ENCODE results near the gene ACYP1.
"Not testable (repeated sequence)": the region's sequence is repeated elsewhere in the genome, so short reads cannot be mapped to it uniquely, and the experiment has no call there.

Gene ACYP1

DNA sequence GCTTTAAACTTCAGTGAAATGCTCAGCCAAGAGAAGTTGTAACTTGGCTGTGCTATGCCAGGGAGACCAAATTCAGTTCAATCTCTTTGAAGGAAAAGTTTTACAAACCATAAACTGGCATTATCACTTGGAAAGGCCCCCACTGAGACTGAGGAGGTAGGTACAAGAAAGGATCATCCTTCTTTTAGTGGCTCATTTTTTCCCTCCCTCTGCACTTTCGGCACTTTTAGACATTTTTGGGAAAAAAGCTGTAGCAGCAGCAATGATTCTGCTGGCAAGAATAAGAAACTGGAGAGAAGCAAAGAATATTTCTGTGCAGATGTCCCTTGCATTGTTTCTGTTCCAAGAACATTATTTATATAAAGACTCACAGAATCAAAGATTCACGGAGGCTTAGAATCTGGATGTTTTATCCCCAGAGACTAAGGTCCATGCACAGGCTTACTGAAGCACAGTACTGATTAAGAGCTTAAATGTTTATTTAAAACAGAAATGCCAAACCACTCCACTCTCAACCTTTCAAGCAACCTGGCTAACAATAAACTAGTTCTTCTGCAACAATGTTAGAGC lies 17.9 kb upstream of the ACYP1 start:
- Mint-ChIP-seq H3K4me3 (no peak overlapping the region), H3K27me3 (no peaks in the 10 kb centered on the region), H3K27ac (no peak overlapping the region), H3K4me1 (peaks cover 6% of the 10 kb centered on the region), H3K9me3 (no peaks in the 10 kb centered on the region)
- ATAC-seq (no peak), DNase-seq (no peak)

- Mint-ChIP-seq H3K27me3 (no peaks in the 10 kb centered on the region), H3K4me1 (peaks cover 6% of the 10 kb centered on the region), H3K9me3 (no peaks in the 10 kb centered on the region), H3K4me3 (no peak overlapping the region), H3K27ac (no peak overlapping the region)
- DNase-seq (no peak), ATAC-seq (no peak)
These were observed 15.7 kb upstream of the ACYP1 start for GRCh38 chr14:75079521-75079920.

DNA sequence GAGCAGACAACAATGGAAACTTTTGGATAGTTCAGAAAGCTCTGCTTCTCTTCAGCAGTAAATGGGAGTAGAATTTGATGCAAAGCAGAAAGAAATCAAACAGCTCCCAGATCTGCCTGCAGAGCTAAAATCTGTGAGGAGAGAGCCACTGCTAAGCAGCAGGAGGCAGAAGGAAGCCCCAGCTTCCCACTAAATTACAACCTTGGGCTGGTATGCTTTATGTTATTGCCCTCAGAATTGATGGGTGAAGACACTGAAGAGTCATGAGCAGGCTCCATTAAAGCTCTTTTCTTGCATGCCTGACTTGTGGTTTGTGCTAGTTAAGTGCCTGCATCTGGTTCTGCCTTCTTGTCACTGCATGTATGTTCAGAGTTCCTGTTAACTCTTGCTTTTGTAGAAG lies 14.0 kb upstream of the ACYP1 start:
- no peaks in the 10 kb centered on the region for H3K27me3 Mint-ChIP-seq
- H3K4me3 Mint-ChIP-seq, result no peak overlapping the region
- no peaks in the 10 kb centered on the region for H3K4me1 Mint-ChIP-seq
- no peaks in the 10 kb centered on the region for H3K9me3 Mint-ChIP-seq
- ATAC-seq, result no peak
- H3K27ac Mint-ChIP-seq, result no peak overlapping the region
- DNase-seq, result no peak

- peaks cover 6% of the 10 kb centered on the region for H3K4me1 Mint-ChIP-seq
- no peaks in the 10 kb centered on the region for H3K27me3 Mint-ChIP-seq
- no peak overlapping the region for H3K4me3 Mint-ChIP-seq
- no peak for ATAC-seq
- no peak overlapping the region for H3K27ac Mint-ChIP-seq
- no peaks in the 10 kb centered on the region for H3K9me3 Mint-ChIP-seq
- DNase-seq, result no peak
These were observed 6.6 kb upstream of the ACYP1 start for GRCh38 chr14:75070383-75070782.

- peak overlapping the region; percentile 79 to 81 for H3K27ac Mint-ChIP-seq
- DNase-seq, result no peak
- no peaks in the 10 kb centered on the region for H3K27me3 Mint-ChIP-seq
- peaks cover 6% of the 10 kb centered on the region for H3K4me1 Mint-ChIP-seq
- H3K4me3 Mint-ChIP-seq, result no peak overlapping the region
- ATAC-seq, result no peak
- H3K9me3 Mint-ChIP-seq, result no peaks in the 10 kb centered on the region
These were observed 6.0 kb upstream of the ACYP1 start for GRCh38 chr14:75069811-75070145.

- peak; percentile 95 for ATAC-seq
- no peaks in the 10 kb centered on the region for H3K27me3 Mint-ChIP-seq
- DNase-seq, result peak; percentile 66
- peaks cover 8% of the 10 kb centered on the region for H3K4me1 Mint-ChIP-seq
- H3K4me3 Mint-ChIP-seq, result no peak within 1 kb of the TSS
- H3K9me3 Mint-ChIP-seq, result no peaks in the 10 kb centered on the region
- H3K27ac Mint-ChIP-seq, result peak within 1 kb of the TSS; percentile 81
These were observed 5.4 kb upstream of the ACYP1 start, which contains the start of gene ZC2HC1C for GRCh38 chr14:75069121-75069810. Gene ZC2HC1C, plus strand, starts transcription at chr14:75069641. Its CDS starts 933 bp downstream, at chr14:75070574.

DNA sequence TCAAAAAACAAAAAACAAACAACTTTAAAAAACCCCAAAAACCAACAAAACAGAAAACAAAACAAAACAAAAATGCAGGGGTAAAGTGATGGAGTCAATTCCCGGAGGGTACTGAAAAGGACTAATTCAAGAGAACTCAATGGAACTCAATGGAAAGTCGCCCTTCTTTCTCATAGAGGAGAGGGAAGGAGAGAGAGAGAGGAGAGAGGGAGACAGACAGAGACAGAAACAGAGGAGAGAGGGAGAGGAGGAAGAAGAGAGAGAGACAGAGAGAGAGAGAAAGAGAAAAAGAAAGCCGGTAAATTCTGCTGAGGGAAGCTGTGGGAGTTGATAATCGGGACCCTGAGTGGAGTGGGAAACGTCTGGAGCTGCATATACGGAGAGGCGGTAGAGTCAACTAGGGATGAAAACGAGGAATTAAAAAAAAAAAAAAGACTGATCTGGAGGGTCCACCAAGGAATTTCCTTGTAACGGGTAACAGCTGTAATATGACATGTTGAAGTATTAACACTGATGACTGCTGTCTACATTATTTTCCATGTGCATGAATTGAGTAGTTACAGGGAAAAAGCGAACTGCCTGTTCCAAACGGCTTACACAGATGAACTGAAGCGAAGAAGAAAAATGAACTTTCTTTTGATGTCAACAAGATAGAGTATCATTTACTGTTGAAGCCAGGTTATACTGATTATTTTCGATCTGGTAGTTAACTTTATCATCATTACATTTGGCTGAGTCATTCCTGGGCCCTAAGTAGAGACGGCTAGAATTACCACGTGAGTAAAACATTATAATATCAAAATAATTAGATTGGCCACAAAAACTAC lies 4.7 kb upstream of the ACYP1 start:
- no peak overlapping the region for H3K4me3 Mint-ChIP-seq
- peak overlapping the region in 1 of 2 donors; percentile 81 for H3K27ac Mint-ChIP-seq
- ATAC-seq, result no peak
- no peaks in the 10 kb centered on the region for H3K27me3 Mint-ChIP-seq
- H3K9me3 Mint-ChIP-seq, result no peaks in the 10 kb centered on the region
- DNase-seq, result no peak
- peaks cover 12% of the 10 kb centered on the region for H3K4me1 Mint-ChIP-seq

- H3K27ac Mint-ChIP-seq, DNase-seq, H3K27me3 Mint-ChIP-seq, ATAC-seq, H3K9me3 Mint-ChIP-seq, H3K4me3 Mint-ChIP-seq: not testable (repeated sequence)
- H3K4me1 Mint-ChIP-seq, result peaks cover 19% of the 10 kb centered on the region
These were observed 3.9 kb upstream of the ACYP1 start for GRCh38 chr14:75067765-75068164.

DNA sequence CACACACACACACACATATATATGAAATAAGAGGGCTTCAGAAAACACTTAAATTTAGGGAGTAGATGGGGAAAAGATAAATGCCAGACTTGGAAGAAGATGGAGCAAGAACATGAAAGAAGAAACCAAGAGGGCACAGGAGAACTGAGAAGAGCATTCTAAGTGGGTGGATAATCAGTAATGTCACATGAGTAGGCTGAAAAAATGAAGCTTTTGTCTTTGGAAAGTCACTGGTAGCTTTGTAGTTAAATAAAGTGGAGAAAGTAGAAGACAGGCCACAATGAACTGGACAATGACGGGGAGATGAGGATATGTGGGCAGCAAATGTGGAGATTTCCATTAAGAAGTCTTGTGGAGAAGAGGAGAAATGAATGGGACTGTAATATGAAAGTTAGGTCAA lies 3.4 kb upstream of the ACYP1 start:
- ATAC-seq, result no peak
- Mint-ChIP-seq H3K27me3 (no peaks in the 10 kb centered on the region), H3K4me1 (peaks cover 22% of the 10 kb centered on the region)

GRCh38 chr14:75066691-75067090 lies 2.9 kb upstream of the ACYP1 start:
- Mint-ChIP-seq H3K9me3 (no peaks in the 10 kb centered on the region), H3K27ac (no peak overlapping the region), H3K27me3 (no peaks in the 10 kb centered on the region), H3K4me1 (peaks cover 22% of the 10 kb centered on the region), H3K4me3 (no peak overlapping the region)
- no peak for ATAC-seq
- no peak for DNase-seq

More for the DNA sequence above, 3.4 kb upstream of the ACYP1 start:
- Mint-ChIP-seq H3K27ac (no peak overlapping the region), H3K9me3 (no peaks in the 10 kb centered on the region), H3K4me3 (no peak overlapping the region)
- DNase-seq, result no peak

GRCh38 chr14:75064205-75064567 lies 362 bp upstream of the ACYP1 start:
- Mint-ChIP-seq H3K4me3 (peak overlapping the region; percentile 96 to 99), H3K27ac (peak overlapping the region in 1 of 2 donors; percentile 98), H3K4me1 (peaks cover 29% of the 10 kb centered on the region), H3K27me3 (no peaks in the 10 kb centered on the region), H3K9me3 (no peaks in the 10 kb centered on the region)
- peak; percentile 44 for ATAC-seq
- DNase-seq, result no peak

DNA sequence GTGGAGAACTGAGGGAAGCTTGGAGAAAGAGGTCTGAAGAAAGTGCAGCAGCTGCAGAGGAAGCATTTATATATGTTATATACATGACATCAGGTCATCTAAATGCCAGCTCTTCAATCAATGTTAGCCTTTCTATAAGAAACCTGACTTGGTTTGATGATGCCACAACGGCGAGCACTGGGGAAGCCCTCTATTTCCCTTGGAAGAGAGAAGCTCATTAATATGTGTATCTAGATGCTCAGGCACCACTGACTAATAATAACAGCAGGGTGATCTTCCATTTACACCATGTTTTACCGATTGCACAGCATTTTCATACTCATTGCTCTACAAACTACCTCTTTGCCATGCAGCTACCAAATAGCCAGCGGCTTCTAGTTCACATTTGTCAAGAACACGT lies 811 bp downstream of the ACYP1 start:
- Mint-ChIP-seq H3K27ac (peak overlapping the region; percentile 95 to 98), H3K4me3 (peak overlapping the region; percentile 96 to 99), H3K4me1 (peaks cover 29% of the 10 kb centered on the region), H3K9me3 (no peaks in the 10 kb centered on the region), H3K27me3 (no peaks in the 10 kb centered on the region)
- ATAC-seq (peak; percentile 29), DNase-seq (no peak)

DNA sequence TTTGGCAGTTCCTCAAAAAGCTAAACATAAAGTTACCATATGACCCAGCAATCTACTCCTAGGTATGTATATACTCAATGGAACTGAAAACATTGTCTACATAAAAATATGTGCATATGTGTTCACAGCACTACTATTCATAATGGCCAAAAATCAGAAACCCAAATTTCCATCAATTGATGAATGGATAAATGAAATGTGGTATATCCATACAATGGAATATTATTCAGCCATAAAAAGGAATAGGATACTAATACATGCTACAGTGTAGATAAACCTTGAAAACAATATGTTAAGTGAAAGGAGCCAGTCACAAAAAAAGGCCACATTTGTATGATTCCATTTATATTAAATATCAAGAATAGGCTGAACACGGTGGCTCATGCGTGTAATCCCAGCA lies 3.4 kb downstream of the ACYP1 start:
- no peaks in the 10 kb centered on the region for H3K9me3 Mint-ChIP-seq
- no peaks in the 10 kb centered on the region for H3K27me3 Mint-ChIP-seq
- ATAC-seq (no peak), DNase-seq (no peak)
- peaks cover 39% of the 10 kb centered on the region for H3K4me1 Mint-ChIP-seq
- no peak overlapping the region for H3K4me3 Mint-ChIP-seq
- H3K27ac Mint-ChIP-seq, result no peak overlapping the region

GRCh38 chr14:75059642-75060041 lies 4.2 kb downstream of the ACYP1 start:
- no peaks in the 10 kb centered on the region for H3K27me3 Mint-ChIP-seq
- ATAC-seq (no peak), DNase-seq (no peak)
- no peak overlapping the region for H3K27ac Mint-ChIP-seq
- no peak overlapping the region for H3K4me3 Mint-ChIP-seq
- H3K9me3 Mint-ChIP-seq, result no peaks in the 10 kb centered on the region
- peaks cover 42% of the 10 kb centered on the region for H3K4me1 Mint-ChIP-seq

- H3K27me3 Mint-ChIP-seq, result no peaks in the 10 kb centered on the region
- DNase-seq (no peak), ATAC-seq (no peak)
- H3K27ac Mint-ChIP-seq, result no peak overlapping the region
- H3K4me3 Mint-ChIP-seq, result no peak overlapping the region
- peaks cover 62% of the 10 kb centered on the region for H3K4me1 Mint-ChIP-seq
- no peaks in the 10 kb centered on the region for H3K9me3 Mint-ChIP-seq
These were observed 9.4 kb downstream of the ACYP1 start for GRCh38 chr14:75054421-75054820.

Measured in stimulated activated naive CD8-positive, alpha-beta T cell treated with anti-CD3 and anti-CD28 coated beads, Interleukin-15, amount 100 ng/mL, for 72 hours (primary cell).